ENCODE data around the gene SOWAHD.

The SOWAHD gene

DNA sequence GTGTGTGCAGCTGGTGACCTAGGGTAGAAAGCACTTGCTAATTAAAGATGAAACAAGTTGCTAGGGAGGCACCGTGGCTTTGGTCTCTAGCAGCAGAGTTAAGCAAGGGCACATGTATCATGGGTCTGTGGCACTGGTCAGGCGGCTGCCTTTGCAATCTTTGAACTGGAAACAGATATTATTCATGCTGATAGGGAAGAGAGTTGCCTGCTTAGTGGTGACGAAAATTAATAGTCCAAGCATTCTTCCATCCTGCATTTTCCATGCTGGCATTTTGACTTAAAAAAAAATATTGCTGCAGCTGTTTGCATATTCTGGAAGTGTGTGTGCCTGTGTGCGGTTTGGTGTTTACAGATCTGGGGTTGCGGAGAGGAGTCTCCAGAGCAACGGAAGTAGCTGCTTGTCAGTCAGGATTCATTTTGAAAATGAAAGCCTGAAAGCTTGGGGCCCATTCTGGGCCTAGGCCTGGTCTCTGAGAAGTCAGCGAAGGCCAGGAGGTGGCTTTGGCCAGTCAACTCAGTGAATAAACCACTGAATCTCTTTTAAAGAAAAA is 2.3 kb upstream of the SOWAHD start:
- DNase-seq (ENCODE audit: low read depth, low spot score), result no peak
- no peak overlapping the region for H3K9ac ChIP-seq (ENCODE audit: insufficient read length)
- 0 out of 2 replicates have a peak overlapping the region, but pooled peaks have one; percentile 19 for H3K27ac ChIP-seq
- no peaks in the 10 kb centered on the region for H3K36me3 ChIP-seq (ENCODE audit: insufficient read depth, low read length)
- H3K4me3 ChIP-seq, result no peak overlapping the region
- H3K9me3 ChIP-seq (ENCODE audit: low read depth, low read length), result no peaks in the 10 kb centered on the region
- no peak for TF ChIP-seq POLR2AphosphoS5 (IDR thresholded peaks at IDR 0.05; ENCODE audit: borderline replicate concordance, low read depth, low read length)

DNA sequence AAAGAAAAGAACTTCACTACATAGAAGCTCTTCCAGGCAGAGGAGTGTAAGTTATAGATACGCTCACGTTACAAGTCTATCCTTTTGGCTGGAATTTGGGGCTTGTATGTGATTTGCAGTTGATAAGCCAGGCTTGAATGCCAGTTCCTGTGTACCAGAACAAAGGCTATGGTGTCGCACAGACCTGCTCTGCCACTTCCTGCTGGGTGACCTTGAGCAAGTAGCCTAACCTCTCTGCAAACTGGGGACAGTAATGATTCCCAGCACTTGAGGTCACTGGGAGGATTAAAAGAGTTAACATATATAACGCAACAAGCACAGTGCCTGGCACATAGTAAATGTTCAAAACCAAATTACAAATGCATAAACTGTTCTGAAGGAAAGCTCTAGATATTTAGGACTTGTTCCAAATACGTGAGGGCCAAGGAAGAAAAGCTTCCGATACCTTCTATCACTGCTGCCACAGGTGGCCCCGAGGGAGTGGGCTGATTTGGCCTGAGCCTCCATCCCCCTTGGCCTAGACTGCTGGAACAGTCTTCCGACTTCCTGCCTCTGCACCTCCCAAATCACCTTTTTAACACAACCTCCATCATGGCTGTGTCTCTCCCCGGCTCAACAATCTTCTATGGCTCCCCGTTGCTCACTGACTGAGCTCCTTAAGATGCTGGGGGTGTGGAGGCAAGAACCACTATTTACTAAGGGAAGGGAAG is 1.3 kb upstream of the SOWAHD start:
- no peak for DNase-seq (ENCODE audit: low read depth, low spot score)
- Histone ChIP-seq H3K9me3 (ENCODE audit: low read depth, low read length) (no peaks in the 10 kb centered on the region), H3K4me3 (no peak overlapping the region), H3K9ac (ENCODE audit: insufficient read length) (no peak overlapping the region), H3K36me3 (ENCODE audit: insufficient read depth, low read length) (no peaks in the 10 kb centered on the region), H3K27ac (no peak overlapping the region)
- TF ChIP-seq EZH2 (IDR thresholded peaks at IDR 0.05) (no peak), POLR2AphosphoS5 (IDR thresholded peaks at IDR 0.05; ENCODE audit: borderline replicate concordance, low read depth, low read length) (no peak), FOXP2 (optimal IDR thresholded peaks at IDR 0.05; ENCODE audit: control extremely low read depth, extremely low read length, insufficient read depth) (no peak)

DNA sequence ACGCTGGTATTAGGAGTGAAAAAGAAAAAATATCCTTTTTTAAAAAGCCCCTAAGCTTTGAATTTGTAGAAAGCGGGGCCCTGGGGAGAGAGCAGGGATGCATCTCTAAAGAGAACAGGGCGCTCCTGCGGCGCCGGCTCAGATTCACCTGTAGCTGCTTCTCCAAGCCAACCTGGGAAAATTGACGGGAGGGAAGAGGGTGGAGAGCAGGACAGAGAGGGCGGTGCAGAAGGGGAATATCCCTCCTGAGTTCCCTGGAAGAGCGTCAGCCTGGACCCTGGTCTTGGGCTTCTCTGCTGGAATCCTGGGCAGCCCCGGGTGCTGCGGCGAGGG is 776 bp upstream of the SOWAHD start:
- Histone ChIP-seq H3K9ac (ENCODE audit: insufficient read length) (no peak overlapping the region), H3K9me3 (ENCODE audit: low read depth, low read length) (no peaks in the 10 kb centered on the region), H3K36me3 (ENCODE audit: insufficient read depth, low read length) (no peaks in the 10 kb centered on the region), H3K27ac (no peak overlapping the region), H3K4me3 (no peak overlapping the region)
- no peak for TF ChIP-seq FOXP2 (optimal IDR thresholded peaks at IDR 0.05; ENCODE audit: control extremely low read depth, extremely low read length, insufficient read depth)
- no peak for TF ChIP-seq EZH2 (IDR thresholded peaks at IDR 0.05)
- TF ChIP-seq POLR2AphosphoS5 (IDR thresholded peaks at IDR 0.05; ENCODE audit: borderline replicate concordance, low read depth, low read length), result no peak
- DNase-seq (ENCODE audit: low read depth, low spot score), result no peak

- no peak for DNase-seq (ENCODE audit: low read depth, low spot score)
- H3K27ac ChIP-seq, result no peak overlapping the region
- H3K4me3 ChIP-seq, result peak overlapping the region; percentile 67
- no peak overlapping the region for H3K9ac ChIP-seq (ENCODE audit: insufficient read length)
- H3K36me3 ChIP-seq (ENCODE audit: insufficient read depth, low read length), result no peaks in the 10 kb centered on the region
- H3K9me3 ChIP-seq (ENCODE audit: low read depth, low read length), result no peaks in the 10 kb centered on the region
- TF ChIP-seq EZH2 (IDR thresholded peaks at IDR 0.05) (no peak), FOXP2 (optimal IDR thresholded peaks at IDR 0.05; ENCODE audit: control extremely low read depth, extremely low read length, insufficient read depth) (no peak), POLR2AphosphoS5 (IDR thresholded peaks at IDR 0.05; ENCODE audit: borderline replicate concordance, low read depth, low read length) (no peak)
Measured at GRCh38 chrX:119758731-119759247, 401 bp downstream of the SOWAHD start.

DNA sequence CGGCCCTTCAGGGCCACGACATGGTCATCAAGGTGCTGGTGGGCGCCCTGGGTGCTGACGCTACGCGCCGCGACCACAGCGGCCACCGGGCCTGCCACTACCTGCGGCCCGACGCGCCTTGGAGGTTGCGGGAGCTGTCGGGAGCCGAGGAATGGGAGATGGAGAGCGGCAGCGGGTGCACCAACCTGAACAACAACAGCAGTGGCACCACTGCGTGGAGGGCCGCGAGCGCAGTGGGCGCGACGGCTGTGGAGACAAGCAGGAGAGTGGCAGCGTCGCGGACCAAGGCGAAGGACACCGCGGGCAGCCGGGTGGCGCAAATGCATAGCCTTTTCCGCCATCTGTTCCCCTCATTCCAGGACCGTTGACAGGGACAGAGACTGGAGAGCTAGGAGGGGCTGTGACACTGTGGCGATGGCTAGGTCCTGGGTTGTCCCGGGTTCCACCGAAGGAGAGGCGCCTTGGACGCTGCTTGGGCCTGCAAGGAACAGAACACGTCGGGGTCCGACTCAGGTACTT is 919 bp downstream of the SOWAHD start:
- H3K4me3 ChIP-seq, result no peak overlapping the region; the same call in 1 of the 2 replicates

DNA sequence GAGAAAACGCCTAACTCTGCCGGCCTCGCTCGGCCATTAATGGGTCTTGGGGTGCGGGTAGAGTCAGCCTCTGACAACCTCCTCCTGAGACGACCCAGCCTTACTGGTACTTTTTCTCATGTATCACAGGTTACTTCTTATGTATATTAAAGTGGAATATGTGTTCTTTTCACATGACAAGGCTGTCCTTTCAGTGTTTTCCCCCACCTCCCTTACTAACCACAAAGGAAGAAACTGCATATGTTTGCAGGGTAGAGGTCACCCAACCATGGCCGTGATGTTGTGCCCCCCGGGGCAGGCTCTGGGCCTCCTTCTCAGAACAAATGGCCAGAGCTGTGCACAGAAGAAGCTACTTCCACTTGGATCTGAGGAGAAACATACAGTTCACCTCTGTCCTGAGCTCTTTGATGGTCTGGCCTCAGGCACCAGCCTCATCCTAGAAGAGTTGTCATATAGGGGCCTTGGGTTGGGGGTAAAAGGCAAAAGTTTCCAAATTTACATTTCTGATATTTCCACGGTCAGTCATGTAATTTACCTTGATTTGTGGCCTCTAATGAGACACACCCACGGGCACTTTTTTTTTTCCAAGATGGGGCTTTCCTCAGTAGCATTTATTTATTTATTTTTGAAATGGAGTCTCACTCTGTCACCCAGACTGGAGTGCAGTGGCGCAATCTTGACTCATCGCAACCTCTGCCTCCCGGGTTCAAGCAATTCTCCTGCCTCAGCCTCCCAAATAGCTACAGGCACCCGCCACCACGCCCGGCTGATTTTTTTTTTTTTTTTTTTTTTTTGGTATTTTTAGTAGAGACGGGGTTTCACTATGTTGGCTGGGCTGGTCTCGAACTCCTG is 1.9 kb downstream of the SOWAHD start:
- no peak overlapping the region for H3K27ac ChIP-seq
- no peak for TF ChIP-seq FOXP2 (optimal IDR thresholded peaks at IDR 0.05; ENCODE audit: control extremely low read depth, extremely low read length, insufficient read depth)
- TF ChIP-seq EZH2 (IDR thresholded peaks at IDR 0.05), result no peak
- no peak overlapping the region for H3K4me3 ChIP-seq

More for the DNA sequence above, 919 bp downstream of the SOWAHD start:
- Histone ChIP-seq H3K9ac (ENCODE audit: insufficient read length) (no peak overlapping the region), H3K36me3 (ENCODE audit: insufficient read depth, low read length) (no peaks in the 10 kb centered on the region), H3K9me3 (ENCODE audit: low read depth, low read length) (no peaks in the 10 kb centered on the region), H3K27ac (no peak overlapping the region)
- TF ChIP-seq POLR2AphosphoS5 (IDR thresholded peaks at IDR 0.05; ENCODE audit: borderline replicate concordance, low read depth, low read length) (no peak), FOXP2 (optimal IDR thresholded peaks at IDR 0.05; ENCODE audit: control extremely low read depth, extremely low read length, insufficient read depth) (no peak), EZH2 (IDR thresholded peaks at IDR 0.05) (no peak)
- DNase-seq (ENCODE audit: low read depth, low spot score), result no peak

GRCh38 chrX:119762718-119763117 is 4.3 kb downstream of the SOWAHD start:
- DNase-seq (ENCODE audit: low read depth, low spot score), result no peak
- H3K9ac ChIP-seq (ENCODE audit: insufficient read length), result no peak overlapping the region
- no peaks in the 10 kb centered on the region for H3K36me3 ChIP-seq (ENCODE audit: insufficient read depth, low read length)
- TF ChIP-seq FOXP2 (optimal IDR thresholded peaks at IDR 0.05; ENCODE audit: control extremely low read depth, extremely low read length, insufficient read depth) (no peak), POLR2AphosphoS5 (IDR thresholded peaks at IDR 0.05; ENCODE audit: borderline replicate concordance, low read depth, low read length) (no peak), EZH2 (IDR thresholded peaks at IDR 0.05) (no peak)
- peak overlapping the region; percentile 78 for H3K27ac ChIP-seq
- no peak overlapping the region for H3K4me3 ChIP-seq
- H3K9me3 ChIP-seq (ENCODE audit: low read depth, low read length), result no peaks in the 10 kb centered on the region

More for the DNA sequence above, 1.9 kb downstream of the SOWAHD start:
- H3K9me3 ChIP-seq (ENCODE audit: low read depth, low read length), result no peaks in the 10 kb centered on the region
- no peak for DNase-seq (ENCODE audit: low read depth, low spot score)
- no peaks in the 10 kb centered on the region for H3K36me3 ChIP-seq (ENCODE audit: insufficient read depth, low read length)
- H3K9ac ChIP-seq (ENCODE audit: insufficient read length), result no peak overlapping the region

DNA sequence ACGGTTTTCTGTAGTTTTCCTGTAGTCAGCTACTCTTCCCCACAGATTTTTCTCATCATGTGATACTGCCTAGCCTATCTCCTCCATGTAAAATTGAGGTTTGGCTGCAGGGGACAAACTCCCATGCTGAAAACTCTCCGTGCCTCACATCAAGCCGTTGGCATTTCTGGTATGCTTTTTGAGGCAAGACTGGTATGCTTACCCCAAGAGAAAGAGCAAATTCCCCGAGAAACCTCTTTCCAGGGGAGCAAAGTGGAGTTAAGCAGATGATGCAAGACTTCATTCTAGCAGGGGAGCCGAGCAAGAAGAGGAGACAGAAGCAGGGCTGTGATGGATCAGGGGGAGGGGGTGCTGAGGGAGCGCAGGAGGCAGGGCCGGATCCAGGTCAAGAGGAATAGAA is 4.8 kb downstream of the SOWAHD start:
- Histone ChIP-seq H3K4me3 (peak overlapping the region; percentile 58), H3K36me3 (ENCODE audit: insufficient read depth, low read length) (no peaks in the 10 kb centered on the region), H3K9me3 (ENCODE audit: low read depth, low read length) (no peaks in the 10 kb centered on the region), H3K27ac (peak overlapping the region; percentile 78), H3K9ac (ENCODE audit: insufficient read length) (no peak overlapping the region)
- DNase-seq (ENCODE audit: low read depth, low spot score), result no peak
- no peak for TF ChIP-seq POLR2AphosphoS5 (IDR thresholded peaks at IDR 0.05; ENCODE audit: borderline replicate concordance, low read depth, low read length)
- no peak for TF ChIP-seq FOXP2 (optimal IDR thresholded peaks at IDR 0.05; ENCODE audit: control extremely low read depth, extremely low read length, insufficient read depth)
- TF ChIP-seq EZH2 (IDR thresholded peaks at IDR 0.05), result no peak
